WTC11 (cell line): ENCODE measurements around the gene PKHD1. TPM values are rescaled to one million over a fixed set of nuclear protein-coding genes. Genes with fewer than 3 reads are reported as not detected.

Source experiments
- ATAC-seq: fragments of 200-7000 bp; cut with Tn5 transposase; 2 replicates; pipeline ENCODE4 v1.10.0; 2021; ENCODE audit warnings: mild to moderate bottlenecking, moderate library complexity
- CTCF ChIA-PET: fragments of 300-600 bp; sonication (Branson Sonifier 250); formaldehyde crosslinking; loops from one replicate; lab custom pipeline; 2021; ENCODE audit warnings: antibody characterized with exemption; lab: Charles Lee
- POLR2A ChIA-PET: fragments of 350-600 bp; sonication (Branson Sonifier 250); formaldehyde crosslinking; loops from one replicate; lab custom pipeline; 2021; ENCODE audit warnings: antibody characterized with exemption; lab: Charles Lee
- DNase-seq: peaks from one replicate; pipeline ENCODE4 v3.0.0; 2021; ENCODE audit warnings: low spot score
- H3K27ac Mint-ChIP-seq: 2 replicates; pipeline ENCODE4 v1.8.0; 2021; ENCODE audit warnings: mixed read lengths
- H3K27me3 Mint-ChIP-seq: 2 replicates; pipeline ENCODE4 v1.8.0; 2021; ENCODE audit warnings: low read depth, mild to moderate bottlenecking, moderate library complexity, mixed read lengths
- H3K36me3 Mint-ChIP-seq: 2 replicates; pipeline ENCODE4 v1.8.0; 2021; ENCODE audit warnings: mixed read lengths
- H3K4me1 Mint-ChIP-seq: 2 replicates; pipeline ENCODE4 v1.8.0; 2022; ENCODE audit warnings: mixed read lengths
- H3K4me3 Mint-ChIP-seq: 2 replicates; pipeline ENCODE4 v1.8.0; 2021; ENCODE audit warnings: mild to moderate bottlenecking, moderate library complexity, mixed read lengths
- H3K9me3 Mint-ChIP-seq: 2 replicates; pipeline ENCODE4 v1.8.0; 2021; ENCODE audit warnings: mixed read lengths
- ATF6 ChIP-seq: sonication (generic); formaldehyde crosslinking; IDR thresholded peaks from 2 replicates; pipeline ENCODE4 v1.8.1; 2023; ENCODE audit warnings: mild to moderate bottlenecking, missing genetic modification reagents
- CDX4 ChIP-seq: fragments of 250-450 bp; sonication (Bioruptor Pico); IDR thresholded peaks from 2 replicates; pipeline ENCODE4 v1.9.0; 2021; ENCODE audit warnings: moderate library complexity, mild to moderate bottlenecking, inconsistent platforms, borderline replicate concordance
- CREB1 ChIP-seq: sonication (generic); formaldehyde crosslinking; IDR thresholded peaks from 2 replicates; pipeline ENCODE4 v1.8.0; 2023; ENCODE audit warnings: mild to moderate bottlenecking, missing genetic modification reagents
- FOXK1 ChIP-seq: sonication (generic); formaldehyde crosslinking; IDR thresholded peaks from 2 replicates; pipeline ENCODE4 v1.8.0; 2022; ENCODE audit warnings: mild to moderate bottlenecking, moderate library complexity, missing genetic modification reagents
- GRHL2 ChIP-seq: fragments of 250-450 bp; sonication (Bioruptor Pico); IDR thresholded peaks from 2 replicates; pipeline ENCODE4 v1.8.0; 2022; ENCODE audit warnings: mild to moderate bottlenecking, moderate library complexity; ENCODE audit not compliant: insufficient replicate concordance, severe bottlenecking
- IRF1 ChIP-seq: sonication (generic); formaldehyde crosslinking; IDR thresholded peaks from 2 replicates; pipeline ENCODE4 v1.8.0; 2023; ENCODE audit warnings: missing genetic modification reagents
- IRF2 ChIP-seq: sonication (generic); formaldehyde crosslinking; IDR thresholded peaks from 2 replicates; pipeline ENCODE4 v1.8.0; 2022; ENCODE audit warnings: low read depth, missing genetic modification reagents, borderline replicate concordance
- JAZF1 ChIP-seq: fragments of 250-450 bp; sonication (Bioruptor Pico); IDR thresholded peaks from 2 replicates; pipeline ENCODE4 v1.9.0; 2021; ENCODE audit warnings: moderate library complexity, mild to moderate bottlenecking, inconsistent platforms
- MLX ChIP-seq: sonication (generic); formaldehyde crosslinking; IDR thresholded peaks from 2 replicates; pipeline ENCODE4 v1.8.1; 2023; ENCODE audit warnings: mild to moderate bottlenecking, missing genetic modification reagents, moderate library complexity
- MYBL2 ChIP-seq: sonication (generic); formaldehyde crosslinking; IDR thresholded peaks from 2 replicates; pipeline ENCODE4 v1.8.1; 2023; ENCODE audit warnings: mild to moderate bottlenecking, moderate library complexity, missing genetic modification reagents
- NR1H2 ChIP-seq: sonication (generic); formaldehyde crosslinking; IDR thresholded peaks from 2 replicates; pipeline ENCODE4 v1.9.0; 2021; ENCODE audit warnings: mild to moderate bottlenecking, moderate library complexity, missing genetic modification reagents
- NR2C2 ChIP-seq: sonication (generic); formaldehyde crosslinking; IDR thresholded peaks from 2 replicates; pipeline ENCODE4 v1.8.0; 2022; ENCODE audit warnings: mild to moderate bottlenecking, missing genetic modification reagents
- OVOL2 ChIP-seq: fragments of 250-450 bp; sonication (Bioruptor Pico); IDR thresholded peaks from 2 replicates; pipeline ENCODE4 v1.9.0; 2021; ENCODE audit warnings: mild to moderate bottlenecking, borderline replicate concordance
- PREB ChIP-seq: sonication (generic); formaldehyde crosslinking; IDR thresholded peaks from 2 replicates; pipeline ENCODE4 v1.8.1; 2022; ENCODE audit warnings: mild to moderate bottlenecking, missing genetic modification reagents, moderate library complexity, borderline replicate concordance
- PRRX2 ChIP-seq: fragments of 250-450 bp; sonication (Bioruptor Pico); IDR thresholded peaks from 2 replicates; pipeline ENCODE4 v1.8.0; 2021; ENCODE audit warnings: mild to moderate bottlenecking
- RORB ChIP-seq: fragments of 250-450 bp; sonication (Bioruptor Pico); IDR thresholded peaks from 2 replicates; pipeline ENCODE4 v1.9.0; 2021; ENCODE audit warnings: mild to moderate bottlenecking
- SMAD3 ChIP-seq: sonication (generic); formaldehyde crosslinking; IDR thresholded peaks from 2 replicates; pipeline ENCODE4 v1.8.0; 2022; ENCODE audit warnings: missing genetic modification reagents, mild to moderate bottlenecking, borderline replicate concordance
- TP53 ChIP-seq: sonication (generic); formaldehyde crosslinking; IDR thresholded peaks from 2 replicates; pipeline ENCODE4 v1.8.1; 2023; ENCODE audit warnings: mild to moderate bottlenecking, missing genetic modification reagents
- ZBTB21 ChIP-seq: sonication (generic); formaldehyde crosslinking; IDR thresholded peaks from 2 replicates; pipeline ENCODE4 v1.8.1; 2023; ENCODE audit warnings: mild to moderate bottlenecking, missing genetic modification reagents, borderline replicate concordance
- ZNF121 ChIP-seq: sonication (generic); formaldehyde crosslinking; IDR thresholded peaks from 2 replicates; pipeline ENCODE4 v1.8.0; 2023; ENCODE audit warnings: missing genetic modification reagents
- ZNF232 ChIP-seq: sonication (generic); formaldehyde crosslinking; IDR thresholded peaks from 2 replicates; pipeline ENCODE4 v1.8.0; 2022; ENCODE audit warnings: mild to moderate bottlenecking, missing genetic modification reagents
- ZNF512 ChIP-seq: sonication (generic); formaldehyde crosslinking; IDR thresholded peaks from 2 replicates; pipeline ENCODE4 v1.8.1; 2022; ENCODE audit warnings: missing genetic modification reagents, borderline replicate concordance
- ZNF671 ChIP-seq: fragments of 250-450 bp; sonication (Bioruptor Pico); IDR thresholded peaks from 2 replicates; pipeline ENCODE4 v1.8.0; 2021; ENCODE audit warnings: mild to moderate bottlenecking
- total RNA-seq: library from RNA; stranded (reverse); gene quantifications from 3 replicates; pipeline ENCODE4 v1.2.3, GENCODE V29; 2021

The PKHD1 gene
- total RNA-seq, 1 experiment from 2014 or later: 0.15 TPM

- ATAC-seq (no peak), DNase-seq (no peak)
- Mint-ChIP-seq H3K4me3 (no peak overlapping the region), H3K4me1 (peaks cover 2% of the 10 kb centered on the region; the same call in 1 of the 2 replicates), H3K27ac (no peak overlapping the region), H3K27me3 (no peaks in the 10 kb centered on the region), H3K36me3 (no peaks in the 10 kb centered on the region), H3K9me3 (no peaks in the 10 kb centered on the region)
- CTCF ChIA-PET: interaction anchor here (1.3 kb wide), 1 partner anchor 9 kb away, joined by 5 read pairs; no protein-coding TSS in a partner anchor
- TF ChIP-seq IRF1 (CRISPR knock-in tag) (no peak), MYBL2 (CRISPR knock-in tag) (no peak), ZNF232 (CRISPR knock-in tag) (no peak), JAZF1 (CRISPR knock-in tag) (no peak), ZBTB21 (no peak), SMAD3 (CRISPR knock-in tag) (no peak), NR2C2 (CRISPR knock-in tag) (no peak), ZNF671 (CRISPR knock-in tag) (no peak), ATF6 (CRISPR knock-in tag) (no peak), NR1H2 (CRISPR knock-in tag) (no peak), CREB1 (CRISPR knock-in tag) (no peak), MLX (CRISPR knock-in tag) (no peak)
- TF ChIP-seq, all 79 proteins: peak for 0
- POLR2A ChIA-PET: no interaction called here
Observed at GRCh38 chr6:51675020-51675921, 412.1 kb downstream of the PKHD1 start.

GRCh38 chr6:51663525-51663924 is 423.9 kb downstream of the PKHD1 start:
- ChIA-PET POLR2A (no interaction called here), CTCF (no interaction called here)
- Mint-ChIP-seq H3K36me3 (no peaks in the 10 kb centered on the region), H3K27ac (no peak overlapping the region), H3K4me3 (no peak overlapping the region), H3K27me3 (no peaks in the 10 kb centered on the region), H3K9me3 (no peaks in the 10 kb centered on the region), H3K4me1 (no peaks in the 10 kb centered on the region)
- ATAC-seq: no peak
- no peak for DNase-seq
- TF ChIP-seq CDX4 (no peak), PREB (CRISPR knock-in tag) (no peak), PRRX2 (no peak), IRF2 (CRISPR knock-in tag) (no peak), TP53 (CRISPR knock-in tag) (no peak), ZNF512 (CRISPR knock-in tag) (no peak), FOXK1 (CRISPR knock-in tag) (no peak), ZNF121 (no peak), RORB (no peak), OVOL2 (CRISPR knock-in tag) (no peak), ATF6 (CRISPR knock-in tag) (no peak), GRHL2 (CRISPR knock-in tag) (no peak), MLX (CRISPR knock-in tag) (no peak)
